Testis (tissue), 2 donors: ENCODE results near the gene AQP3.

Source experiments
- CTCF ChIP-seq, 3 experiments: fragments of 450-650 bp in 2 of 3; fragments of 200-600 bp in 1 of 3; sonication (generic) in 1 of 3; IDR thresholded peaks; one replicate each; pipeline ENCODE4 v1.5.1; 2016 to 2019; ENCODE audit warnings: antibody characterized with exemption in 3 of 3, mild to moderate bottlenecking in 2 of 3, moderate library complexity in 1 of 3
- POLR2A ChIP-seq: fragments of 450-650 bp; IDR thresholded peaks from one replicate; pipeline ENCODE4 v1.6.1; 2017; ENCODE audit warnings: antibody characterized with exemption, mild to moderate bottlenecking, moderate library complexity

GRCh38 chr9:33431420-33431819 is 16.0 kb downstream of the AQP3 start:
- TF ChIP-seq CTCF (IDR thresholded peaks at IDR 0.05) = no peak
- TF ChIP-seq POLR2A = no peak
